HG02973 (cell line): ENCODE results near the gene DENND1A.

ENCODE experiments used
- ATAC-seq: cut with Tn5 transposase; IDR thresholded peaks from one replicate; pipeline ENCODE4 v1.9.1; 2021; ENCODE audit warnings: moderate library complexity; ENCODE audit not compliant: unreplicated experiment

Gene DENND1A

GRCh38 chr9:123365881-123366528 lies 563.9 kb downstream of the DENND1A start:
- no peak for ATAC-seq

GRCh38 chr9:123365287-123365880 lies 564.5 kb downstream of the DENND1A start:
- ATAC-seq: no peak

GRCh38 chr9:123364241-123364824 lies 565.6 kb downstream of the DENND1A start:
- ATAC-seq: no peak

GRCh38 chr9:123362856-123363255 lies 567.1 kb downstream of the DENND1A start:
- no peak for ATAC-seq

GRCh38 chr9:123361731-123362510 lies 568.0 kb downstream of the DENND1A start:
- ATAC-seq: no peak

- no peak for ATAC-seq
Measured at GRCh38 chr9:123361086-123361730, 568.7 kb downstream of the DENND1A start.

DNA sequence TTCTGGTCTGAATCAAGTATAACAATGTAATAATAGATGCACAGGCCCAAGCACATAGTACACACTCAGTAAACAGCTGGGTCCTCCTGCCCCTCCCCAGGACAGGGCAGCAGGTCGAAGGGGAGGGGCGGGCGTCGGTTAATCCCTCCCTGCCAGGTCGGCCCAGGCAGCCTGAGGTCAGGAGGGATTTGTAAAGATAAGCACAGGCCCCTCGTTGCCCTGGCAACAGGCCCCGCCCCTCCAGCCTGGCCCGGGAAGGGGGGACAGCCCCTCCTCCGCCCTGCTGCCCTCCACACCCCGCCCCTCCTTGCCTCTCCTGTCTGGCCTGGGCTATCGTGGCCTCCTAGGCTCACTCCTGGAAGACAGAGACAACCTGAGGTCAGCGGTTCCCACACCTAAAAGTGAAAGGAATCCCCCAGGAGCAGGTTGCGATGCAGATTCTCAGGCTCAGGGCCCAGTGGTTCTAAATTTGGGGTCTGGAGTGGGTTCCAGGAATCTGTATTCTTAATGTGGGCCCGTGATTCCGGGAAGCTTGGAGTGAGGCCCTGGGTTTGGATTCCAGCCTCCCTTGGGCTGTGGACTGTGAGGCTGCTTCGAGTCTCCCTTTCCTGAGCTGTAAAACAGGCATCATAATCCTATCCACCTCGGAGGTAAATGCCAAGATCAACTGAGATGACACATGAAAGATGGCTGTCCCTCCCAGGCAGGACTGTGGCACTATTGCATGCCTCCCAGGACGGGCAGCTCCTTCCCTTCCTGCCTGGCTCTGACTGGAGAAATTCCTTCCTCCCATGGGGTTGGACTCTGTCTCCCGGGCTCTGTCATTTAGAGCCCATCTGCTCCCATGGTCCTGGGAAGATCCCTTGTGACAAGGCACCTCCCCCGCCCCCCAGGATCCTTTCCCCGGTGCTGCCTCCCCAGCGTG lies 569.5 kb downstream of the DENND1A start:
- ATAC-seq: no peak

DNA sequence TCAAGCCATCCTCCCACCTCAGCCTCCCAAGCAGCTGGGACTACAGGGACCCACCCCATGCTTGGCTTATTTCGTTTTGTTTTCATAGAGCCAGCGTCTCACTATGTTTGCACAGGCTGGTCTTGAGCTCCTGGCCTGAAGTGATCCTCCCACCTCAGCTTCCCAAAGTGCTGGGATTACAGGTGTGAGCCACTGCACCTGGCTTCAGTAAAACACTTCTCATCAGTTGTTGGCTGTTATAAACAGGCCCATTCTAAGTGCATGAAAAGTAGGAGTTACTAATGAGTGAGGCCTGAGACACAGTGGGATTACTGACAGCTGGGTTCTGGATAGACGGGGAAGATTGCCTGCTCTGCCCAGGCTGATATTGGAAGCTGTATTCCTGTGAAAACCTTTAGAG lies 570.4 kb downstream of the DENND1A start:
- no peak for ATAC-seq

DNA sequence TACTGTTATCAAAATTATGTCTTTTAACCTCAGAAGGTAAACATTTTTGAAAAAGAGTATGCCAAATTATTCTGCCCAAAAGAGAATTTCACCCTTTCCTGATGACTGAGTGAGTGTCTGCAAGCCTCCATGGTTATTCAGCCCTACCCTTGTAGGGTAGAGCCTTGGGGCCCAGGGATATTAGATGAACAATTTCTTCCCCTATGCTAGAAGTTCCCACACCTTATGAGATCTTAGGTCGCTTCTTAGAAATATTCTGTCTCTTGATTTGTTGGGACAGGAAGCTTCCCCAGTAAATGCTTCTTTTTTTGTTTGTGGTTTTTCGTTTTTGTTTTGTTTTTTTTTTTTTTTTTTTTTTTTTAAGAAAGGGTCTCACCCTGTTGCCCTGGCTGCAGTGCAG lies 570.8 kb downstream of the DENND1A start:
- no peak for ATAC-seq

GRCh38 chr9:123358181-123358905 lies 571.6 kb downstream of the DENND1A start:
- ATAC-seq: no peak

GRCh38 chr9:123357743-123358059 lies 572.2 kb downstream of the DENND1A start:
- ATAC-seq: no peak

DNA sequence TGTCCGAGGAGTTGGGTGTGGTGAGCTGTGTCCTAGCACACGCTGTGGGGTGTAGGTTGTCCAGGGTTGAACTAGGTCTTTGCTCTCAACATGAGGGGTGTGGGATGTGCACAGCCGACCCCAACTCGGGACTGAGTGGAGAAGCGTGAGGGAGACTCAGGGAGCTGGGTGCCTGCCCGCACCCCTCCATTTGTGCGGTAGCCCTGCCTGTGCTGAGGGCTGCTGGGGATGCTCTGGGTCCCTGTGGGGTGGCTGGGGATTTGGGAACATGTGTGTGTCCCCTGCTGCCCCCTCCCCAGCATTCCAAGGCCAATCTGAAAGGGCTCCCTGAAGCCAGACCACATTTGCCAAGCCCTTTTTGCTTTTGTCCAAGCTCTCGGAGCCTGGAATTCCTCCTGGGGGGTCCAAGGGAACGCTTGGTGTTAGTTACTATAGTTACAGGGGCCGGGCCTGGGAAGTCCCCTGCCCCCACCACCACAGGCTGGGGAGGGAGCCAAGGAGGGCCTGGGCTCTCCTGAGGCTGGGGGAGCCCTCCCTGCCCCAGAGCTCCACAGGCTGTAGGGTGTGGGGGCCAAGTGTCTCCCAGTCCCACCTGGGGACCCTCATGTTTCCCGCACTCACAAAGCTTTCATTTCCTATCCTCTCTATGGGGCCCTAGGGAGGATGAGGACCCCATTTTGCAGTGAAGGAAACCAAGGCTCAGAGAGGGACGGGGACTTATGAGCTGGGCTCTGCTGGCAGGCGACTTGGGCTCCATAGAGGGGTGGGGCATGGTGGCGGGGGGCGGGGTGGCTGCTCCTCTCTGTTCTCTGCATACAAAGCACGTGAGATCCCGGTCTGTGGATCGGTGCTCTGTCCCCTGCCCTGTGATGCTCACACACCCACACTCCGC lies 572.8 kb downstream of the DENND1A start:
- no peak for ATAC-seq

DNA sequence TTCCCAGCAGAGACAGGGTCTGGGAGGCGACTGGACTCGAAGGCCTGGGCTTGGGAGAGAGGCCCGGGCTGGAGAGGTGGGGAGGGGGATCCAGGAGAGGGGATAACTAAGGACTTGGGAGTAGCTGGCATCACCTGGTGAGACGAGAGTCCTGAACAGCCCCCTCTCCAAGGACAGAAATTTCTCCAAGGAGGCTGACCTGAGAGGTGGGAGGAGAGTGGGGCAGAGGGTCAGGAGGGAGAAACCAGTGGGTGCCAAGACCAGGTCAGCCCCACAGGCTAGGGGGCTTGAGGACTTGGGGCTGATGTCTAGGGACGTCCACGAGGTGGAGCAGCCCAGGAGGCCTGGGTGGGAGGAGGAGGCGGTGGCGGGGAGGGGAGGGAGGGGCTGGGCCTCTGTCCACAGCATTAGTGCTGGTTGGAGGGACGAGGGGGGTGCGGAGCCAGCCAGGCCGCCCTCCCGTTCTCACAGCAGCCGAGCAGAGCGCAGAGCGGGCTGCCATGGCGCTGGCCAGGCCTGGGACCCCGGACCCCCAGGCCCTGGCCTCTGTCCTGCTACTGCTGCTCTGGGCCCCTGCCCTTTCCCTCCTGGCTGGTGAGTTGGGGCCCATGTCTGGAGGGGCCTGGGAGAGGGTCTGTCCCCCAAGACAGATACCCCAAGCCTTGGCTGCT lies 574.0 kb downstream of the DENND1A start, which contains the start of gene CRB2:
Gene CRB2 (plus strand): TSS at position 437 of the 671 bp plus-strand sequence. CDS start 64 bp downstream, at position 501.
- ATAC-seq: no peak

DNA sequence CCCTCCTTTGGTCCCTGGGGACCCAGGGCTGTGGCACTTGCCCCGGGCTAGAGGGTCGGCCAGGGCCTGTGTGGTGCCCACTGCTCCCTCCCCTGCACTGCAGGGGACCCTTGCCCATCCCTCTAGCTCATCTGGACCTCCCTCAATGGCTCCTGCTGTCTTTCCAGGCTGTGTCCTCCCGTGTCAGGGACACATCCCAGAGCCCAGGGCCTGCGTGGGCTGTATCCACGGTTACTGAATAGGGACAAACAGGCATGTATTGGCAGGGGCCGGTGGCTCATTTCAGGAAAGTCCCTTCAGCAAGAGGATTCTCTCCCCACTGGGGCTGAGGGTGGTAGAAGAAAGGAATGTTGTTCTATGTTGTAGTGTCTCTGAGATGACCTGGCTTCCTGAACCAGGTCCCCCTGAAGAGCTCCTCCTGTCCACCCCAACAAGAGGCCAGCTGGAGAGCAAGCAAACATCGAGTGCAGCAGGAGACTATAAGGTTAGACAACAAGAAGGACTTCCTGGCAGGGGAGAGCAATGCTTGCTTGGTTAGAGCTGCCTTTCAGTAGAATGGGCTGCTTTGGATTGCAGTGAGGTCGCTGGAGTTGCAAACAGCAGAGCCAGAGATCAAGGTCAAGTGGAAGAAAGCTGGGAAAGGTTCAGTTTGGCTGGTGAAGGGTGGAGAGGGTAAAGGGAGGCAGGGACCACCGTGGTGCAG lies 575.0 kb downstream of the DENND1A start:
- no peak for ATAC-seq

- ATAC-seq: no peak
Measured at GRCh38 chr9:123353984-123354591, 575.8 kb downstream of the DENND1A start.

DNA sequence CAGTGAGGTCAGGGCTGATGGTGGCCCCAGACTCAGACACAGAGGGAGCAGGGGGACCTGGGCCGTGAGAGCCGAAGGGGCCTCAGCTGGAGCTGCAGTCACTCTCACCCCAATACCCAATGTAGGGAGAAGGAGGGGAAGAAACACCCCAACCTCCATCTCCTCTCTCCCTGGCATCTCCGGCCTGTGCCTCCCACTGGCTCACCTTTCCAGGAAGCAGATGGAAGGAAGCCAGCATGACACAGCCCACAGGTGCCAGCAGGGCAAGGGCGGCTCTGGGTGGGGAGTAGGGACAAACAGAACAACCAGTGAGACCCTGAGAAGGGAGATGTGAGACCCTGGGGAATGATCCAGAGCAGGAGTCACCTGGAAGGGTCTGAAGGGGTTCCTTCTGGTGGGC lies 576.9 kb downstream of the DENND1A start:
- ATAC-seq: no peak
